Thyroid gland (tissue), 4 donors: Measurements from ENCODE around the gene HEATR3.

Experiments used
- CTCF ChIP-seq, 6 experiments: fragments of 200-600 bp in 3 of 6; fragments of 450-650 bp in 3 of 6; sonication (generic) in 3 of 6; IDR thresholded peaks; one replicate each; pipeline ENCODE4 v1.5.1; 2016 to 2019; ENCODE audit warnings: antibody characterized with exemption in 6 of 6, mild to moderate bottlenecking in 2 of 6, inconsistent platforms in 1 of 6, moderate library complexity in 1 of 6
- POLR2A ChIP-seq, 2 donors: fragments of 450-650 bp; IDR thresholded peaks; one replicate each; pipeline ENCODE4 v1.6.1; 2017; ENCODE audit warnings: antibody characterized with exemption in 2 of 2, mild to moderate bottlenecking in 2 of 2, moderate library complexity in 1 of 2

GRCh38 chr16:50038286-50038685 is 27.5 kb upstream of the HEATR3 start:
- TF ChIP-seq CTCF (IDR thresholded peaks at IDR 0.05), result no peak
- TF ChIP-seq POLR2A (IDR thresholded peaks at IDR 0.05), result no peak
